Keratinocyte (primary cell): ENCODE measurements around the gene GALNT9. TPM values are rescaled to one million over a fixed set of nuclear protein-coding genes. Genes with fewer than 3 reads are reported as not detected.

Experiments used
- DNase-seq: peaks from one replicate; pipeline ENCODE4 v3.0.0-alpha.2; 2011; ENCODE audit warnings: low read depth, missing footprints, low spot score
- FAIRE-seq: peaks from 2 replicates; lab custom pipeline; 2011; peaks lifted over from hg19 to GRCh38; lab: Jason Lieb, UNC
- H2AFZ ChIP-seq: 2 replicates; pipeline ENCODE4 v1.6.0; 2012; ENCODE audit warnings: low read length, control low read depth, inconsistent platforms; ENCODE audit not compliant: control insufficient read depth
- H3K27ac ChIP-seq: 2 replicates; pipeline ENCODE4 v1.5.1; 2011; ENCODE audit warnings: low read length; ENCODE audit not compliant: control insufficient read depth, insufficient read depth
- H3K27me3 ChIP-seq: 3 replicates; pipeline ENCODE4 v1.6.0; 2011; ENCODE audit warnings: low read length; ENCODE audit not compliant: control insufficient read depth, insufficient read depth; ENCODE audit errors: extremely low read depth
- H3K36me3 ChIP-seq, 2 experiments: 2 replicates in 1 of 2; 3 replicates in 1 of 2; pipeline ENCODE4 v1.5.1; 2011; ENCODE audit warnings: low read length in 2 of 2, mild to moderate bottlenecking in 1 of 2; ENCODE audit not compliant: control insufficient read depth in 2 of 2, insufficient read depth in 2 of 2; ENCODE audit errors: extremely low read depth in 1 of 2
- H3K4me1 ChIP-seq: 3 replicates; pipeline ENCODE4 v1.5.1; 2011; ENCODE audit warnings: low read length; ENCODE audit not compliant: control insufficient read depth, insufficient read depth; ENCODE audit errors: extremely low read depth
- H3K4me2 ChIP-seq: 3 replicates; pipeline ENCODE4 v1.6.0; 2011; ENCODE audit warnings: low read depth, low read length; ENCODE audit not compliant: control insufficient read depth, insufficient read depth; ENCODE audit errors: extremely low read depth
- H3K4me3 ChIP-seq, 3 experiments: fragments of 200-600 bp in 1 of 3; sonication (generic) in 1 of 3; 2 replicates in 2 of 3; 3 replicates in 1 of 3; pipeline ENCODE4 v1.5.1; 2011 to 2016; ENCODE audit warnings: low read length in 3 of 3, mild to moderate bottlenecking in 3 of 3, control low read depth in 2 of 3, inconsistent platforms in 1 of 3, low read depth in 1 of 3, mixed read lengths in 1 of 3, mixed run types in 1 of 3, moderate library complexity in 1 of 3; ENCODE audit not compliant: control insufficient read depth in 2 of 3, insufficient read depth in 2 of 3; ENCODE audit errors: extremely low read depth in 1 of 3
- H3K79me2 ChIP-seq: 2 replicates; pipeline ENCODE4 v1.6.0; 2012; ENCODE audit warnings: low read length; ENCODE audit not compliant: control insufficient read depth, insufficient read depth
- H3K9ac ChIP-seq: 3 replicates; pipeline ENCODE4 v1.6.0; 2011; ENCODE audit warnings: low read length; ENCODE audit not compliant: control insufficient read depth, insufficient read depth; ENCODE audit errors: extremely low read depth
- H3K9me1 ChIP-seq: 3 replicates; pipeline ENCODE4 v1.6.0; 2011; ENCODE audit warnings: low read length; ENCODE audit not compliant: control insufficient read depth, insufficient read depth; ENCODE audit errors: extremely low read depth
- H3K9me3 ChIP-seq: 2 replicates; pipeline ENCODE4 v1.5.1; 2012; ENCODE audit warnings: low read depth, low read length; ENCODE audit not compliant: control insufficient read depth
- H4K20me1 ChIP-seq: 3 replicates; pipeline ENCODE4 v1.6.0; 2011; ENCODE audit warnings: low read length; ENCODE audit not compliant: control insufficient read depth, insufficient read depth; ENCODE audit errors: extremely low read depth
- CTCF ChIP-seq, 3 experiments: IDR thresholded peaks in 1 of 3; conservative IDR thresholded peaks in 1 of 3; optimal IDR thresholded peaks in 1 of 3; 2 replicates in 2 of 3; 3 replicates in 1 of 3; pipeline versions ENCODE3 to v1.5.1; 2011; ENCODE audit warnings: low read length in 3 of 3, mild to moderate bottlenecking in 3 of 3, moderate library complexity in 2 of 3, control low read depth in 1 of 3, inconsistent platforms in 1 of 3; ENCODE audit not compliant: insufficient read depth in 2 of 3; ENCODE audit errors: extremely low read depth in 1 of 3
- EZH2 ChIP-seq: IDR thresholded peaks from one replicate; pipeline ENCODE4 v1.6.1; 2012; ENCODE audit warnings: inconsistent platforms, mild to moderate bottlenecking, low read length, moderate library complexity
- dilution Hi-C: fragments of 300-500 bp; cut with MboI; formaldehyde crosslinking; loops from one replicate; pipeline ENCODE4 v1.7.0; 2020; ENCODE audit warnings: low sequenced_read_pairs; ENCODE audit not compliant: extremely low pct_ligation_motif_present
- polyA plus RNA-seq, 5 experiments: library from polyadenylated mRNA; depleted of rRNA in 3 of 5; stranded (reverse) in 3 of 5; stranded (forward) in 1 of 5; unstranded in 1 of 5; fragments of >200 nt; gene quantifications; 1 replicate in 1 of 5; 2 replicates in 3 of 5; 3 replicates in 1 of 5; pipeline versions ENCODE4 v1.2.1 to v1.2.3, GENCODE V29; 2011 to 2012; ENCODE audit warnings: missing spikeins in 2 of 5, low read depth in 1 of 5, low replicate concordance in 1 of 5

Gene GALNT9
- polyA plus RNA-seq, 1 donor (not counting 4 experiments of a cell fraction or from before 2014, with no cell fraction given): not detected

- no peak overlapping the region for H3K4me2 ChIP-seq
- peaks cover under 1% of the 10 kb centered on the region for H3K79me2 ChIP-seq
- TF ChIP-seq EZH2: no peak
- TF ChIP-seq CTCF (optimal IDR thresholded peaks at IDR 0.05 in 1 of 3, IDR thresholded peaks at IDR 0.05 in 1 of 3, conservative IDR thresholded peaks at IDR 0.05 in 1 of 3; ENCODE audit: extremely low read depth in 1 of 3, insufficient read depth in 2 of 3, low read length in 3 of 3): no peak
- peaks cover 3 to 5% of the 10 kb centered on the region in 2 experiments for H3K36me3 ChIP-seq
- H3K9ac ChIP-seq: no peak overlapping the region
- H2AFZ ChIP-seq: no peak overlapping the region
- peaks cover 8% of the 10 kb centered on the region for H3K9me3 ChIP-seq
- no peak overlapping the region for H3K27ac ChIP-seq
- no peaks in the 10 kb centered on the region for H3K4me1 ChIP-seq
- H4K20me1 ChIP-seq: no peaks in the 10 kb centered on the region
- dilution Hi-C loops: no loop called here
- no peaks in the 10 kb centered on the region for H3K9me1 ChIP-seq
- H3K27me3 ChIP-seq: no peaks in the 10 kb centered on the region
- no peak for FAIRE-seq
- H3K4me3 ChIP-seq: no peak overlapping the region
- DNase-seq: no peak
Measured at GRCh38 chr12:132151766-132152410, 177.5 kb downstream of the GALNT9 start.

- dilution Hi-C loops: no loop called here
- DNase-seq: no peak
- H3K9me3 ChIP-seq: peaks cover 1% of the 10 kb centered on the region
- H3K27ac ChIP-seq: no peak overlapping the region
- no peaks in the 10 kb centered on the region for H3K27me3 ChIP-seq
- no peaks in the 10 kb centered on the region for H4K20me1 ChIP-seq
- H2AFZ ChIP-seq: no peak overlapping the region
- H3K4me1 ChIP-seq: no peaks in the 10 kb centered on the region
- FAIRE-seq: no peak
- H3K36me3 ChIP-seq: peaks cover 0 to 1% of the 10 kb centered on the region in 2 experiments
- TF ChIP-seq CTCF (optimal IDR thresholded peaks at IDR 0.05 in 1 of 3, IDR thresholded peaks at IDR 0.05 in 1 of 3, conservative IDR thresholded peaks at IDR 0.05 in 1 of 3; ENCODE audit: extremely low read depth in 1 of 3, insufficient read depth in 2 of 3, low read length in 3 of 3) (no peak), EZH2 (no peak)
- H3K4me2 ChIP-seq: no peak overlapping the region
- H3K9ac ChIP-seq: no peak overlapping the region
- no peak overlapping the region for H3K4me3 ChIP-seq
- H3K9me1 ChIP-seq: no peaks in the 10 kb centered on the region
- H3K79me2 ChIP-seq: peaks cover 3% of the 10 kb centered on the region
Measured at GRCh38 chr12:132151145-132151765, 178.1 kb downstream of the GALNT9 start.
